IMR-90 (cell line): ENCODE data around the gene LANCL3. TPM values are rescaled to one million over a fixed set of nuclear protein-coding genes. Genes with fewer than 3 reads are reported as not detected.

Source experiments
- ATAC-seq: fragments of 200-7000 bp; cut with Tn5 transposase; 2 replicates; pipeline ENCODE4 v1.9.1; 2020; ENCODE audit warnings: low read depth, mild to moderate bottlenecking, moderate library complexity
- BruUV-seq: library from RNA; stranded (reverse); fragments of 400-500 nt; replicated peaks from 2 replicates; lab custom pipeline; 2021; lab: Mats Ljungman, UMichigan
- CTCF ChIA-PET: fragments of 300-600 bp; formaldehyde crosslinking; extraction: SDS; loops from one replicate; lab custom pipeline; 2021; ENCODE audit warnings: antibody characterized with exemption; lab: Yijun Ruan, JAX
- POLR2A ChIA-PET: fragments of 300-600 bp; sonication (Branson Sonifier 250); formaldehyde crosslinking; loops from one replicate; lab custom pipeline; 2022; ENCODE audit warnings: antibody characterized with exemption; ENCODE audit not compliant: unreplicated experiment; lab: Charles Lee
- DNase-seq: peaks from one replicate; pipeline ENCODE4 v3.0.0; 2013
- H2AFZ ChIP-seq: replicated peaks from 2 replicates; pipeline ENCODE3; 2013; ENCODE audit warnings: low read length, mild to moderate bottlenecking; ENCODE audit not compliant: poor library complexity
- H2AK5ac ChIP-seq: 2 replicates; pipeline ENCODE4 v1.6.1; 2013; ENCODE audit warnings: low read depth, low read length, inconsistent platforms
- H2AK9ac ChIP-seq: replicated peaks from 2 replicates; pipeline ENCODE3; 2013; ENCODE audit warnings: mild to moderate bottlenecking, low read depth, low read length, moderate library complexity; ENCODE audit not compliant: poor library complexity
- H2BK120ac ChIP-seq: 2 replicates; pipeline ENCODE4 v1.6.1; 2013; ENCODE audit warnings: low read depth, low read length, inconsistent platforms
- H2BK15ac ChIP-seq: 3 replicates; pipeline ENCODE4 v1.6.1; 2013; ENCODE audit warnings: low read depth, low read length, inconsistent platforms
- H2BK20ac ChIP-seq: 2 replicates; pipeline ENCODE4 v1.6.1; 2013; ENCODE audit warnings: low read depth, mild to moderate bottlenecking, inconsistent platforms, low read length, moderate library complexity
- H2BK5ac ChIP-seq: 2 replicates; pipeline ENCODE4 v1.6.1; 2013; ENCODE audit warnings: mild to moderate bottlenecking, low read depth, low read length, inconsistent platforms; ENCODE audit not compliant: poor library complexity, severe bottlenecking
- H3K14ac ChIP-seq: replicated peaks from 2 replicates; pipeline ENCODE4 v1.6.1; 2013; ENCODE audit warnings: low read depth, low read length, inconsistent platforms
- H3K18ac ChIP-seq: 2 replicates; pipeline ENCODE4 v1.6.1; 2013; ENCODE audit warnings: low read depth, low read length, control low read depth
- H3K23ac ChIP-seq: 2 replicates; pipeline ENCODE4 v1.6.1; 2013; ENCODE audit warnings: low read depth, low read length, inconsistent platforms
- H3K27ac ChIP-seq: 2 replicates; pipeline ENCODE4 v1.5.1; 2013; ENCODE audit warnings: mild to moderate bottlenecking, control low read depth, low read length; ENCODE audit not compliant: insufficient read depth
- H3K27me3 ChIP-seq: 2 replicates; pipeline ENCODE4 v1.6.1; 2013; ENCODE audit warnings: low read length; ENCODE audit not compliant: control insufficient read depth, insufficient read depth
- H3K36me3 ChIP-seq: 2 replicates; pipeline ENCODE4 v1.6.1; 2013; ENCODE audit warnings: low read length, mixed read lengths; ENCODE audit not compliant: control insufficient read depth, insufficient read depth
- H3K4ac ChIP-seq: 2 replicates; pipeline ENCODE4 v1.6.1; 2013; ENCODE audit warnings: low read depth, low read length, inconsistent platforms
- H3K4me1 ChIP-seq: 2 replicates; pipeline ENCODE4 v1.6.1; 2013; ENCODE audit warnings: low read length, mixed read lengths; ENCODE audit not compliant: control insufficient read depth, insufficient read depth
- H3K4me2 ChIP-seq: 2 replicates; pipeline ENCODE4 v1.6.1; 2013; ENCODE audit warnings: low read depth, mild to moderate bottlenecking, control low read depth, low read length, moderate library complexity
- H3K4me3 ChIP-seq: 2 replicates; pipeline ENCODE4 v1.5.1; 2013; ENCODE audit warnings: low read depth, mild to moderate bottlenecking, control low read depth, low read length, moderate library complexity; ENCODE audit not compliant: insufficient read depth
- H3K56ac ChIP-seq: 2 replicates; pipeline ENCODE4 v1.6.1; 2013; ENCODE audit warnings: low read length, inconsistent platforms; ENCODE audit not compliant: insufficient read depth; ENCODE audit errors: extremely low read depth
- H3K79me1 ChIP-seq, 2 experiments: 2 replicates each; pipeline ENCODE4 v1.6.1; 2013; ENCODE audit warnings: low read length in 2 of 2, inconsistent platforms in 1 of 2, low read depth in 1 of 2
- H3K9ac ChIP-seq: 2 replicates; pipeline ENCODE4 v1.6.1; 2013; ENCODE audit warnings: low read depth, low read length, control low read depth
- H3K9me1 ChIP-seq: 2 replicates; pipeline ENCODE4 v1.6.1; 2013; ENCODE audit warnings: low read length, inconsistent platforms; ENCODE audit not compliant: insufficient read depth
- H3K9me3 ChIP-seq: 2 replicates; pipeline ENCODE4 v1.6.1; 2013; ENCODE audit warnings: low read length; ENCODE audit not compliant: control insufficient read depth, insufficient read depth
- H4K20me1 ChIP-seq: 2 replicates; pipeline ENCODE4 v1.6.1; 2013; ENCODE audit warnings: low read length, inconsistent platforms; ENCODE audit not compliant: insufficient read depth
- H4K5ac ChIP-seq: 2 replicates; pipeline ENCODE4 v1.6.1; 2013; ENCODE audit warnings: mild to moderate bottlenecking, low read depth, low read length, control low read depth
- H4K8ac ChIP-seq, 2 experiments: 2 replicates each; pipeline ENCODE4 v1.6.1; 2013; ENCODE audit warnings: low read depth in 2 of 2, low read length in 2 of 2, control low read depth in 1 of 2, inconsistent platforms in 1 of 2
- H4K91ac ChIP-seq: 2 replicates; pipeline ENCODE4 v1.6.1; 2013; ENCODE audit warnings: low read depth, low read length, inconsistent platforms; ENCODE audit not compliant: insufficient read depth
- MXI1 ChIP-seq: IDR thresholded peaks from 2 replicates; pipeline ENCODE4 v1.6.1; 2012; ENCODE audit warnings: low read depth, mild to moderate bottlenecking, low read length, moderate library complexity, borderline replicate concordance
- WGBS, 2 experiments: methylation state at CpG; one replicate each; pipeline versions ENCODE4 v1.1.5 to v1.1.7; 2013; ENCODE audit warnings: missing lambda C conversion rate in 2 of 2; ENCODE audit not compliant: insufficient read length in 1 of 2; ENCODE audit errors: extremely low coverage in 2 of 2; 5-methylcytosine and 5-hydroxymethylcytosine counted together
- dilution Hi-C: fragments of 300-500 bp; cut with HindIII; formaldehyde crosslinking; loops from one replicate; pipeline ENCODE4 v1.14.3; 2018; ENCODE audit warnings: low sequenced_read_pairs; ENCODE audit not compliant: unreplicated experiment
- in situ Hi-C: fragments of 300-500 bp; cut with MboI; formaldehyde crosslinking; loops from 3 replicates; pipeline ENCODE4 v1.14.3; 2019; ENCODE audit warnings: low sequenced_read_pairs, inconsistent platforms, mixed read lengths
- intact Hi-C: fragments of 100-400 bp; cut with micrococcal nuclease; formaldehyde crosslinking; loops from 2 replicates; pipeline ENCODE4 v1.10.0; 2022
- polyA plus RNA-seq, 3 experiments: library from polyadenylated mRNA; depleted of rRNA; stranded (reverse); fragments of >200 nt; gene quantifications; 2 replicates each; pipeline ENCODE4 v1.2.3, GENCODE V29; 2012; ENCODE audit warnings: low replicate concordance in 1 of 3
- total RNA-seq: library from RNA; depleted of rRNA; stranded (reverse); fragments of >200 nt; gene quantifications from 2 replicates; pipeline ENCODE4 v1.2.3, GENCODE V29; 2012; rRNA removed

The LANCL3 gene
- total and polyA plus RNA-seq, 2 of the 4 experiments (the other 2 are of a cell fraction) = not detected

DNA sequence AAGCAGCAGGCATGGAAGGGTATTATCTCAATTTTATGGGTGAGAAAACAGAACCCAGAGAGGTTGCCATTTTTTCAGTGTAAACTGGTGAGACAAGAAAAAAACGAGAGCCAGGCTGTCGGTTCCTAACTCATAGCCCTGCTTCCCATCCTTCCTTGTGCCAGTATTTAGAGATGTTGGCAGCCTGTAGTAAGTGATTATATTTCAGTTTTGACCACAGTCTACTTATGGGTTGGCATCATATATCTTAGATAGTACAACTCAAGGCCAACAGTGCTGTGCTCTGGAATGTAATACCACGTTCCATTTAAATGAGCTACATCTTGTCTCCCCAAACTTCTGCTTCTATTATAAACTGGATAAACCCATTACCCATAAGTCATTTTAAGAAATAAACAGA lies 154.9 kb downstream of the LANCL3 start:
- DNase-seq (no peak), ATAC-seq (0 out of 2 replicates have a peak, but pooled peaks have one; percentile 14)
- dilution Hi-C loops (no loop called here), in situ Hi-C loops (no loop called here), intact Hi-C loops (no loop called here)
- H3K56ac ChIP-seq = no peak overlapping the region
- H3K23ac ChIP-seq = no peak overlapping the region
- no peak overlapping the region for H3K27ac ChIP-seq
- H2AK5ac ChIP-seq = no peak overlapping the region
- no peaks in the 10 kb centered on the region for H3K79me1 ChIP-seq
- no peak overlapping the region for H4K91ac ChIP-seq
- no peaks in the 10 kb centered on the region for H4K20me1 ChIP-seq
- no peak overlapping the region for H3K4me3 ChIP-seq
- no peaks in the 10 kb centered on the region; the same call in 1 of the 2 replicates for H3K27me3 ChIP-seq
- H3K36me3 ChIP-seq = no peaks in the 10 kb centered on the region
- no peak overlapping the region for H3K14ac ChIP-seq
- H3K9me3 ChIP-seq = no peaks in the 10 kb centered on the region
- no peak for TF ChIP-seq MXI1
- no peak overlapping the region for H4K5ac ChIP-seq
- no peak overlapping the region for H2BK15ac ChIP-seq
- H3K4me1 ChIP-seq = no peaks in the 10 kb centered on the region
- no peak overlapping the region for H3K4me2 ChIP-seq
- H4K8ac ChIP-seq = no peak overlapping the region
- no peaks in the 10 kb centered on the region for H3K9me1 ChIP-seq
- H2BK20ac ChIP-seq = no peak overlapping the region
- no peak overlapping the region for H3K18ac ChIP-seq
- no peak overlapping the region for H2BK120ac ChIP-seq
- no peak overlapping the region for H3K9ac ChIP-seq
- WGBS, 2 experiments = no CpG with 5 or more reads among the region's 3 CpGs
- ChIA-PET CTCF (no interaction called here), POLR2A (no interaction called here)
- H3K4ac ChIP-seq = no peak overlapping the region
- no peak overlapping the region for H2AK9ac ChIP-seq
- H2AFZ ChIP-seq = no peak overlapping the region
- no peak overlapping the region for H2BK5ac ChIP-seq
- no TSS peak for BruUV-seq

Other genes with a start within 250 kb of the LANCL3 start
- gene PRRG1, start 222.3 kb upstream of the LANCL3 start, total RNA-seq = 11.1 and 16.1 TPM in 2 replicates
- 8.5 and 9.0 TPM in 2 replicates for gene PRRG1, start 222.3 kb upstream of the LANCL3 start, polyA plus RNA-seq (2012; rRNA removed)
- under 0.01 TPM in 2 replicates for gene XK, start 114.1 kb downstream of the LANCL3 start, total RNA-seq
- gene XK, start 114.1 kb downstream of the LANCL3 start, polyA plus RNA-seq (2012; rRNA removed) = 0.02 and 0.03 TPM in 2 replicates
- not detected in 2 replicates for gene CYBB, start 208.4 kb downstream of the LANCL3 start, total RNA-seq
- gene CYBB, start 208.4 kb downstream of the LANCL3 start, polyA plus RNA-seq (2012; rRNA removed) = not detected in 2 replicates